Stimulated activated CD4-positive, alpha-beta T cell treated with anti-CD3 and anti-CD28 coated beads, Interleukin-2, amount 100 ng/mL, for 4 hours (primary cell): ENCODE measurements around the gene PASD1.

Experiments
- DNase-seq: peaks from one replicate; pipeline ENCODE4 v3.0.0-alpha.2; 2020; ENCODE audit warnings: low read depth

The PASD1 gene

DNA sequence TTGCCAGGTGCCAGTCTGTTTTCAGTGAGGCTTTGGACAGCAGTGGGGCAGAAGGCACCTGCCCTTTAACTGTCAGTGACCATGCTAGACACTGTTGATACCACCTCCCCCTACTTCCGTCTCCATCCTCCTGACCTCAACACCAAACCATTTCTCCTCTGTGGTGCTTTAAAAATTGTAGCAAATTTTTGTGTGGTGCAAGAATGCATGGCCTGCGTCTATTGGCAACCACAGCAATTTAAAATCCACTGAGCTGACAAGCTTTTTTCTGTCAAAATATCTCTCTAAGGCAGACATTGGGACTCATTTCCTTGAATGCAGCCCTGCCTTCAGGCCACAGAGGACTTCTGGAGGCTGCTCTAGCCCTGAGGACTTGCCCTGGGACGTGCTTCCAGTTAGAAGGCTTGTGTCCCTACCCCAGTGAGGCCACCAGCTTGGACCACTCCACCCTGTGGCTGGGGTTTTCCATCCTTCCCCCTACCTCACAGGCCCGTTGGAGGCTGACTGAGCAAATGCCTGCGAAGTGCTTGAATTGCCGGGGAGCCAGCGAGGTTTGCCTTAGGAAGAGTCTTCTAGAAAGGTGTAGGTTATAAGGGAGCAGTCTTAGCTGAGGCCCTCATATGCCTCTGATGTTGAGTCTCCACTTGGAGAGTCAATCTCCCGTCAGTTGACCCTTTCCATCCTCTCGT lies 138.7 kb downstream of the PASD1 start:
- DNase-seq = no peak

DNA sequence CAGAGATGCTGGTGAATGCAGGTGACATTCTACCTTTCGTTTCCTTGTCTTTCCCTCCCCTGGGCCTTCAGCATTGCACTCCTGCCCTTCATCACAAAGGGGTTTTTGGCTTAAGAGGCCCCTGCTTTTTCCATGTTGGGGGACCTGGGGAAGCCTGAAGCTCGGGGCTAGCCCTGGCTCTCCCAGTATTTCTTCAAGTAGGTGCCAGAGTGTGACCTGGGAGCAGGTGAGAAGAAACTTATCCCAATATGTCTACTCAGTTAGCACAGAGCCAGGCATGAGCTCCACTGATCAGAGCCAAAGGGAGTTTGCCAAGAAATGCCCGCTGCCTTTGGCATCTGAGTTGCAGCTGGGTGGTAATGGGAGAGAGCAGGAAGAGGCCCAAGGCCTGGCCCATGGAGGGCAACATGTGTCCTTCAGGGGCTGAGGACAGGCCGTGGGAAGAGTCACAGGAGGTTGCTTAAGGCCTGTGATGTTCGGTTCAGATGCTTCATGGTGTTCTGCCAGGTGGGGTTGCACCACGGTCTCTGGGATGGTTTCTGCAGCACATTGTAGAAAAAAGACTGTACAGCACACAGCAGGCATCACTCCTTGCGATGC lies 139.4 kb downstream of the PASD1 start:
- DNase-seq = no peak

DNA sequence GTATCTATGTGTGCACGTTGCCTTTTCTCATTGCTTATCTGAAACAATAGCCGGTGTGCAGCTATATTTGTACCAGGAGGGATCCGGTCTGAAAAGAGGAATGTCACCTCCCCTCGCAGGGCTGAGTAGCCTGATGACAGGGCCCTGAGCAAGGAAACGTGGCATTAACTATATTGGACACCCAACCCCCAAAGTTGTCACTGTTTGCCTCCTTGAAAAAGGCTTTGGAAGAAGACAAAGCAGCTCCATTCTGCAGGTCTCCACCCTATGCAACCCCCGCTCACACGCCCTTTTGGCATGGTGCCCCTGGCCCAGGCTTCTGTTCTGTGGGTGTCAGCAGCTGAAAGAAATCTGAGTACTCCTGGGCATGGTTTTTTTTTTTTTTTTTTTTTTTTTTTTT lies 140.0 kb downstream of the PASD1 start:
- no peak for DNase-seq

DNA sequence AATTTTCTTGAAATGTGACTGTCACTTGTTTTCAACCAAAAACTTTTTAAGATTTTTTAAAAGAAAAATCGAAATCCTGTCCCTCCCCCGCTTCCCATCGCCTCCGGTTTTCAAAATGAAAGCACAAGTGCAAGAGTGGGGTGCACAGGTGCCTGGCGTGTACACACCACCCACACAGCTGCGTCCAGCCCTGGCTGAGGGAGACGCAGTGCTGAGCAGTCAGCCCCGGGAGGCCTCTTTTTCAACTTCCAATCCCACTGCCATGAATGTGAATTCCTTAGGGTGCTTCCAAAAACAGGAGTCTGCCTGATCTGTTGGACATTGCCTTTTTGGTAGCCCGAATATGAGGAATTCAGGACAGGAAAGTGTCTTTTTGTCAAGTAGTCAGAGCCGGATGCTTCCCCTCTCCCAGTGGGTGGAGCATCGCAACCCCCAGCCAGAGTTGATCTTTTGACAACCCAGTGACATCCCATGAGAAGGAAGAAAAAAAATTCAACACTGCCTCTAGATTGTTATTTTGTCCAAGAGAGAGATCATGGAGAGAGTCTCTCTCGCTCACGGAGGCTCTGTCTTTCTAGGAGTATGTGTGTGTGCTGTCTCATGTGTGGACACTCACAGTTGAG lies 140.7 kb downstream of the PASD1 start:
- DNase-seq = no peak

DNA sequence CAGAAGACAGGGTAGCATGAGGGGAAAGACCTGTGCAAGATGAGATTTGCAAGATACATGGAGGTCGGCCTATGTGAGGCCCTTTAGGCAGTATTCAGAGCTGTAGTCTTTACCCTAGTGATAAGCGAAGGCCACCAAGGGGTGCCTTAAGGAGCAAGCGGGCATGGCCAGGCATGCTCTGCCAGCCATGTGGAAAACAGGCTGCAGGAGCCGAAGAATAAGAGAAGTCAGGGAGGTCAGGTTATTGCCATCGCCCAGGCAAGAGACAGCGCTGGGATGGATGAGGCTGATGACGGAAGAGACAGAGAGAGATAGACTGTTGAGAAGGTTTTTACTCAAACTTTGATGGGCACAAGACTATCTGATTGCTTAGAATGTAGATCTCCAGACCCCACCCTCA lies 145.3 kb downstream of the PASD1 start:
- no peak for DNase-seq

DNA sequence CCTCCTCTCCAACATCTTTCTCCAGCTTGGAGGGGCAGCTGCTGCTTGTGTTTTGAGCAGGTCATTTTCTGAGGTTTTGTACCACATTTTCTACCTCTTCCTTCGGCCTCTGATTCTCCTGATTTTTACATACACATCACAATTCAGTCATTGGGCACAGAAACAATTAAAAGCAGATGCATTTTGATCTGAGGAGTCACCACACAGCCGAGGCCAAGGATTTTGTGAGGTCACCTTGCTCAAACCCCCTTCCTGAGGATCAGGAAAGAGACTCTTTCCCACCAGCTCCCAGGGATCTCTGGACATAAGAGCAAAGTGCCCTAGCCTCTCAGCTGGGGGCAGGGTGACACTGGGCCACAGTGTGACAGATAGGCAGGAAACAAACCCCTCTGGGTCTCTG lies 147.0 kb downstream of the PASD1 start:
- DNase-seq = no peak

DNA sequence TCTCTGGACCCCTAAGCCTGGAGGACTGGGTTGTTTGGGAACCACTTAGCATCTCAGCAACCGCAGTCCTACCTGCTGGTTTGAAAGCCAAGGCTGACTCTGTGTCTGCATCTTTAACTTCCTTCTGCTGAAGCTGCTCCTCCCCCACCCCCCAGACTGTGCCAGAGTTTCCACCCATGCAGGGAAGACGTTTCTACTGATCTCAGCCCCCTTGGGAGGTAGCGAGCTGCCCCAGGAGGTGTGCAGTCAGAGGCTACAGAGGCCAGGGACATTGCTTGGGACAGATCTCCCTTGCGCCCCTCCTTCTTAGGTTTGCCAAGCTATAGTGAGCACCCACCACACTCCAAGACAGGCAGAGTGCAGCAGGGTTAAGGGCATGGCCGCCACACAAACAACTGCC lies 147.7 kb downstream of the PASD1 start:
- no peak for DNase-seq

DNA sequence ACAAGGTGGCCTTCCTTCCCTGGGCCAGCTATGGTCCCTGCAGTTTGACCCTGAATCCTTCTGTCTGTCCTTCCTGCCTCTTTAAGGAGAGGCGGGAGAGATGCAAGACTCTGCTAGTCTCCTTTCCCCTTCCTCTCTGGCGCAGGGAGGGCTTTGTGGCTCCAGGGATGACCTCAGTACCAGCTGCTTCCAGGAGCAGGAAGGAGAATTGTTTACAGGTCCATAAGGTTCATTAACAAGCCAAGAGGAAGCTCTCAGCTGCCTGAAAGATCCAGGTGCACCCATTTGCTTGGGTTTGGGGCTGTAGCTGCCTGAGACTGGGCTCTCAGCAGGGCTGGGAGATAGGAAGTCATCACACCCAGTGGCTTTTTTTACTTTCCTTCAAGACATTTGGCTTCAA lies 148.3 kb downstream of the PASD1 start:
- no peak for DNase-seq

DNA sequence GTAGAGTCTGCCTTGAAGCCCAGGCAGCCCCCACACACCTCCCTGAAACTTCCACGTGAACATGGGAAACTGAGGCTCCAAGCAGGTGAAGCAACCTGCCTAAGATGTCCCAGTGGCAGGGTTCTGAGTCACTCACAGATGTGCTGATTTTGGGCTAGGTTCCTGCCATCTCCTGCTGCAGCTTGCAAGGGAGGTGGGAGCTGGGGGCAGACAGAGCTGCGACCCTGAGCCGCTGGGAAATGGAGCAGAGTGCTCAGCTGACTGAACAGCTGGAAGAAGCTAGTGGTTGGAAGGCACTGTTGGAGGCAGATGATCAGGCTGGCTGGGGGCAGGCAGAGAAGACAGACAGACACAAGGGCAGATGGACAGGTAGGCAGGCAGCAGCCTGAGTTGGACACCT lies 148.8 kb downstream of the PASD1 start:
- DNase-seq = no peak

DNA sequence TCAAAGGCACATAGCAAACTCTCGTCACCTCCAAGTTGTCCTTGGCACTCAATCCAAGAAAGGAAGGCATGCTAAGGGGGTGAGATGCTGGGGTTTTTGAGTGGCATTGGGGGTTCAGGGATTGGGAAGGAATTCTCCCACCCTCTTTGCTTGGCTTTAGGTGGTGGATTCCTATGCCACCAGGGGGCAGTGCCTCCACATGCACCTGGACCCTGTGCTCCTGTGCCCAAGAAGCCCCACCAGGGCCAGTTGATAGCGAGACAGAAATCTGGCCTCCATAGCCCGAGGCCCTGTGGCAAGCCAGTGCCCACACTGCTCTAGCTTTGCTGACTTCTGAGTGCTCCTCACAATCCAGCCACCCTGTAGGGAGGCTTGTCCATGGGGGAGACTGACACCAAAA lies 150.4 kb downstream of the PASD1 start:
- no peak for DNase-seq

DNA sequence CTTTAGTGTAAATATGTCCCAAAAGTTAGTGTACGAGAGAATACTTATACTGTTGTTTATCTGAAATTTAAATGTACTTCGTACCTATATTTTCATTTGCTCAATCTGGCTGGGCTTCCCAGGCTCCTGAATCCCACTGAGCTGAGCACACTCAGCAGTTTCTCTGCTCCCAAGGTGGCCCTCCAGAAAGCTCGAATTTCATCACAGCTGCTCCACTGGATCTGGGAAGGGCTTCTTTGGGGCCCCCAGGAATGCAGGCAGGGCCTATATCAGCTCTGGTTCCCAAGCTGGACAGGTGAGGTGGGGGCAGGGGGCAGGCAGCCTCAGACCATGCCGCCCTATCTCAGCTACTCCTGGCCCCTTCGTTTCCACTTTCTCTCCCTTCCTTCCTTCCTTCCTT lies 150.9 kb downstream of the PASD1 start:
- no peak for DNase-seq

DNA sequence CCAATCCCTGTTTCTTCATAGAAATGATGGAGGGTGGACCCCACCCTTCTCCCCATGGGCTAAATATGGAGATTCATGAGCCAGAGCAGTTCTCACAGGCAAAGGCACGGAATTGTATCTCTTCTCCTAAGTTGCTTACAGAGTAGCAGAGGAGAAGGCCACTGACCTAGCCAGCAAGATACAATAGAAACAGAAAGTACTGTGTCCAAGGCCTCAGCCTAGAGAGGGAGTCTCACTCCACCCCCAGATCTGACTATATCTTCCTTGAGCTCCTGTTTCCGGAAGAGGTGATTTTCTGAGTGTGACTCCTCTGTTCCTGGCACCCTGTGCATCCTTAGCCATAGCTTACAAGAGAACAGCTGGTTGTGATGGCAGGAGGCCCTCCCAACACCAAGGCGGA lies 152.3 kb downstream of the PASD1 start, which contains the start of gene FATE1:
FATE1 (plus strand) TSS at position 284 of the 400 bp plus-strand sequence; CDS start at position 369, 85 bp downstream.
- no peak for DNase-seq

DNA sequence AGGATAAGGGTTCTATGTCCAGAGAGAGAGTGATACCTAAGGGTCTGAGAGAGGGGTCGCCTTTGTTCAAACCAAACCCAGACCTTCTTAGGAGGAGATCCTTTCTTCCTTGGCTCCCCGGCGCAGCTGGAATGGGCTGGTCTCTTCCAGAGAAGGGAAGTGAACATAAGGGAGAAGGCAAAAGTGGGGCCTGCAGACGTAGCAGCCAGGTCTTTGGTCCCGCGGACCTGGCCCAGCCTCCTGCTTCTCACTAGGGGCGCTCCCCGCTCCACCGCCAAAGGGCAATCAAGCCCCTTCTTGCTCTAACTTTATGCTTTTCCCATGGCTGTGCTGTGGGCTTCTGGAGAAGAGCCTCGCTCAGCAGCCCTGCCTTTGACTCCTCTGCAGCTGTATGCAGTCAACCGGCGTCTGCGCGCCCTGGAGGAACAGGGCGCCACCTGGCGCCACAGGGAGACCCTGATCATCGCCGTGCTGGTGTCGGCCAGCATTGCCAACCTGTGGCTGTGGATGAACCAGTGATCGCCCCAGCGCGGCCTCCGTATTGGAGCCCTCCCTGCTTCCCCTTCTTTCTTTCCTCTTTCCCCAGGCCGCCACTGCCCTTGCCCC lies 158.9 kb downstream of the PASD1 start:
- DNase-seq = no peak

DNA sequence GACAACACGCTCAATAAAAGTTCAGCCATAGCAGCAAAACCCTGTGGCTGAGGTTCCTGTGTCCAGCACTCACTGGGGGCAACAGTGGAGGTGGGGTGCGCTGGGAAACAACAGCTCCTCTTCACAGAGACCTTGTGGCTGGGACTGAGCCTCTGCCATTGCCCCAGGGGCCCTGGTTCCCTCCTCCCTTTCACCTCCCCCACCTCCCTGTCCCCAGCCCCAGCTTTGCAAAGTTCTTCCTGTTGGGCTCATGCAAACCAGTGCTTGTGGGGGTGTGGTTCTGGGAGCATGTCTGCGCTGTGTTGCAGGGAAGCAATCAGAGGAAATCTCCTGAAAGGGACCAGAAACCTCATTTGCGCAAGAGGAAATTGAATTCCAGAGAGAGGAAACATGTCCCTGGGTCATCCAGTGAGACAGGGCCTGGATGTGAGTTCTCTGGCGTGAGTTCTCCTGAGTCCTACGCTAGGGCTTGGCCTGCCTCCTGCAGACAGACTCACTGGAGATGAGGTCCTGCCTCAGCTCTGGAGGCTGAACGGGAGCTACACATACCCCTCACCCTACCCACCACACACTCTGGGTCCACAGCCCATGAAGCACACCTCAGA lies 159.8 kb downstream of the PASD1 start:
- DNase-seq = no peak

DNA sequence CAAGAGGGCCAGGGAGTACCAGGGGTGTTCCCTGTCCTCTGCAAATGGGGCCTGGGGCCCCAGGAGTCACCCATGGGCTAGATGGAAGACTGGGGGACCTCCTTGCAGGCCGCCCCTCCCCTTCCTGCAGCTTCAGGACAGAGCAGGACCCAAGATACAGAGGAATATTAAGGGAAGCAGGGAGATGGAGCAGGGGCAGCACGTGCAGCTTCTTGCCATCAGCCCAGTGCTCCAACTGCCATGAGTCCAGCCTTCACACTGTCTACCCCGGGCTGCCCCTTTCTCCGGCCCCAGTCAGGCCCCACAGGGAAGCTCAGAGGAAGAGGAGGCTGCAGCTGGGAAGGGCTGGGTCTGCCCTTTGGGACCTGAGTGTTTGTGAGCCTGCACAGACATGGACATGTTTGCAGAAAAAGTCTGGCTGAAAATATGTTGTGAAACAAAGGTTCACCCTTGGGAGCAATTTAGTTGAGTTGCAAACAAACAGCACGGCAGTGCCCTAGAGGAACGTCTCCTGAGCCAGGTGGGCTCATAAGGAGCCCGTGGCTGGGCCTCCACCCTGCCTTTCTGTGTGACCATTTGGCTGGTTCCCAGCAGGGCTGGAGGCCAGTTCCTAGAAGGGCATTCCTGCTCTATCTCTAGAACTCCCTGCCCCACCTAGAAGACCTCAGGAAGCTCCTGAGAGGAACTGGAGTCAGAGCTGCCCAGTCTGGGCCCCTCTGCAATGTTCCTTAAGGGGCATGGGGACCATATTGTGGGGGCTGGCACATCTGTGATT lies 161.3 kb downstream of the PASD1 start:
- no peak for DNase-seq

DNA sequence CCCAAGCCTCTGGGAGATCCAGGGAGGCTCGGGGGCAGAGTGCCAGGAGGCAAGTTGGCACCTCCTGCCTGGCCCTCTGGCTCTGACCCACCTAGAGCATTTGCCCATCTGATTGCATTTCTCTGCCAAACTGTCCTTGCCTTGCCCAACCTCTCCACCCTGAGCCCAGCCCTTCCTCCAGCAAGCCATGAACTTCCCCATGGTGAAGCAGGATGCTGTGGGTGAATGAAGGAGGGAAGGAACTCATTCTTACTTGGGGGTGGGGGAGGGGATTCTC lies 161.8 kb downstream of the PASD1 start:
- no peak for DNase-seq
